GM12801 (cell line): ENCODE measurements around the gene CD276.

Experiments
- TF ChIP-seq, protein P1 (sequence below): IDR thresholded peaks from one replicate; pipeline ENCODE4 v1.5.1; 2011; ENCODE audit warnings: control low read depth; ENCODE audit not compliant: insufficient read length; ENCODE audit errors: extremely low read depth

Gene CD276

GRCh38 chr15:73686781-73687256 lies 2.6 kb downstream of the CD276 start:
- TF ChIP-seq, protein P1, sequence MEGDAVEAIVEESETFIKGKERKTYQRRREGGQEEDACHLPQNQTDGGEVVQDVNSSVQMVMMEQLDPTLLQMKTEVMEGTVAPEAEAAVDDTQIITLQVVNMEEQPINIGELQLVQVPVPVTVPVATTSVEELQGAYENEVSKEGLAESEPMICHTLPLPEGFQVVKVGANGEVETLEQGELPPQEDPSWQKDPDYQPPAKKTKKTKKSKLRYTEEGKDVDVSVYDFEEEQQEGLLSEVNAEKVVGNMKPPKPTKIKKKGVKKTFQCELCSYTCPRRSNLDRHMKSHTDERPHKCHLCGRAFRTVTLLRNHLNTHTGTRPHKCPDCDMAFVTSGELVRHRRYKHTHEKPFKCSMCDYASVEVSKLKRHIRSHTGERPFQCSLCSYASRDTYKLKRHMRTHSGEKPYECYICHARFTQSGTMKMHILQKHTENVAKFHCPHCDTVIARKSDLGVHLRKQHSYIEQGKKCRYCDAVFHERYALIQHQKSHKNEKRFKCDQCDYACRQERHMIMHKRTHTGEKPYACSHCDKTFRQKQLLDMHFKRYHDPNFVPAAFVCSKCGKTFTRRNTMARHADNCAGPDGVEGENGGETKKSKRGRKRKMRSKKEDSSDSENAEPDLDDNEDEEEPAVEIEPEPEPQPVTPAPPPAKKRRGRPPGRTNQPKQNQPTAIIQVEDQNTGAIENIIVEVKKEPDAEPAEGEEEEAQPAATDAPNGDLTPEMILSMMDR, result no peak

GRCh38 chr15:73687351-73687750 lies 3.2 kb downstream of the CD276 start:
- TF ChIP-seq, protein P1, result no peak

GRCh38 chr15:73688455-73688854 lies 4.3 kb downstream of the CD276 start:
- TF ChIP-seq, protein P1, result no peak

GRCh38 chr15:73691396-73691795 lies 7.2 kb downstream of the CD276 start:
- TF ChIP-seq, protein P1, result no peak

DNA sequence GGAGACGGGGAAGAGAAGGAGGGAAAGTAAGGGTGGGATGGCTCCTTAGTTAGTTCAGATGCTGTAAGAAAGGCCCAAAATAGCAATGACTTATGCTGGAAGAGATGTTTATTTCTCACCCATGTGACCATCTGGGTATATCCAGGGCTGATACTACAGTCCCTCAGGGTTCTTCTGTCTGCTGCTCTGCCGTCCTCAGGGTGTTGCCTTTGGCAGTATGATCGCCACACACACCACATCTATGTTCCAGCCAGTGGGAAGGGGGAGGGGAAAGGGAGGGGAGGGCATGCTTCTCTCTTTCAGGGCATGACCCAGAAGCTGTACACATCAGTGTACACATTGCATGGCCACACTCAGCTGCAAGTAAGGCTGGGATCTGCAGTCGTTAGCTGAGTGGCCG lies 10.2 kb downstream of the CD276 start:
- TF ChIP-seq, protein P1, result no peak

- TF ChIP-seq, protein P1, result no peak
These were observed 11.8 kb downstream of the CD276 start for GRCh38 chr15:73695773-73696640.

DNA sequence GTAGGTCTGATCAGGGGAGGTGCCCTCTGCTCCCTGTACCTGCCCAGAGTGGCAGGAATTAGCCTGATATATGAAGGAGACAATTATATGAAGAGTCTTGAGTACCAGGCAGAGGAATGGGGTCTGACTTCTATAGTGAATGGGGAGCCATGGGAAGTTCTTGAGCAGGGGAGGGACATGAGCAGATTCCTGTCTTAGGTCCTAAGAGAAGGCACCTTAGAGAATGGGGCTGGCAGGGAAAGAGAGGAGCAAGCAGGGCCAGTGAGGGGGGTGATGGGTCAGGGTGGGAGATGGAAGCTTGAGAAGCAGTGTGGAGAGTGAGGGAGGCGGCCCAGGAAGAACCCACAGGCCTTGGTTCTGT lies 12.4 kb downstream of the CD276 start:
- TF ChIP-seq, protein P1, result no peak
